Type B pancreatic cell (in vitro differentiated cells): ENCODE data around the gene SLC29A3. TPM values are rescaled to one million over a fixed set of nuclear protein-coding genes. Genes with fewer than 3 reads are reported as not detected.

Experiments
- DNase-seq: peaks from one replicate; pipeline ENCODE4 v3.0.0; 2021; ENCODE audit warnings: mixed read lengths; ENCODE audit not compliant: unreplicated experiment; ENCODE audit errors: extremely low spot score
- H3K27ac Mint-ChIP-seq: 2 replicates; pipeline ENCODE4 v1.8.0; 2021; ENCODE audit warnings: mild to moderate bottlenecking, mixed read lengths
- H3K27me3 Mint-ChIP-seq: 2 replicates; pipeline ENCODE4 v1.8.0; 2021; ENCODE audit warnings: mixed read lengths
- H3K36me3 Mint-ChIP-seq: 2 replicates; pipeline ENCODE4 v1.8.0; 2021; ENCODE audit warnings: mixed read lengths
- H3K4me1 Mint-ChIP-seq: one replicate; pipeline ENCODE4 v1.8.0; 2021; ENCODE audit warnings: mixed read lengths; ENCODE audit not compliant: unreplicated experiment
- H3K4me3 Mint-ChIP-seq: 2 replicates; pipeline ENCODE4 v1.8.0; 2021; ENCODE audit warnings: mild to moderate bottlenecking, mixed read lengths
- H3K9me3 Mint-ChIP-seq: 2 replicates; pipeline ENCODE4 v1.8.0; 2021; ENCODE audit warnings: mixed read lengths
- total RNA-seq: library from RNA; stranded (reverse); gene quantifications from 2 replicates; pipeline ENCODE4 v1.2.1, GENCODE V29; 2021; ENCODE audit warnings: low replicate concordance
- TF ChIP-seq, protein P1 (sequence below): fragments of 200-600 bp; sonication (generic); conservative IDR thresholded peaks from 2 replicates; pipeline ENCODE4 v1.5.0; 2021; ENCODE audit warnings: antibody characterized with exemption, mild to moderate bottlenecking

The SLC29A3 gene
- total RNA-seq, 1 donor from 2014 or later = 8.8 TPM

DNA sequence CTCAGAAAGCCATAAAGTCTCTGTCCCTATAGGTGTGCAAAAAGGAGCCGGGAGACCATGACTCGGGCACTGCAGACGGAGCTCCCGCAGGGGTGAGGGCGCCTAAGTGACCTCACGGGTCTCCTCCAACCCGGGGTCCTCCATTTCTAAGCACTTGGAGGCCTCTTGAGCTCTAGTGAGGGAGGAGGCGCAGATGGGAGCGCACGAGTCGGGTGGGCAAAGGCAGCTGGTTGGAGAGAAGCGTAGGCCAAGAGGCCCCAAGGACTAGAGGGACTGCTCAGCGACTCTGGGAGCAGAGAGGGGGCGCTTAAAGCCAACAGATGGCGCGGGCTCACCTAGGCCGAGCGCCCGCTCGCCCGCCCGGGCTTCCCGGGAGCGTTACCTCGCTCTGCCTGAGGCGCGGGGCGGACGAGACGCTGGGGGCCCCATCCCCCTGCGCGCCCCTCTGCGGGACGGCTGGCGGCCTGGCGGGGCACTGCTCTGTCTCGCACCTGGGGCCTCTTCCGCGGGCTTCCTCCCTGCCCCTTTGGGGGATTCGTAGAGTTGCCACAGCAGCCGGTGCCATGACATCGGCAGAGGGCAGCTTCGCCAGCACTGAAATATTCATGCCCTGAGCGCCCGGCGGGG is 77.1 kb downstream of the SLC29A3 start:
- H3K4me3 Mint-ChIP-seq = peak overlapping the region; percentile 77
- TF ChIP-seq, protein P1, sequence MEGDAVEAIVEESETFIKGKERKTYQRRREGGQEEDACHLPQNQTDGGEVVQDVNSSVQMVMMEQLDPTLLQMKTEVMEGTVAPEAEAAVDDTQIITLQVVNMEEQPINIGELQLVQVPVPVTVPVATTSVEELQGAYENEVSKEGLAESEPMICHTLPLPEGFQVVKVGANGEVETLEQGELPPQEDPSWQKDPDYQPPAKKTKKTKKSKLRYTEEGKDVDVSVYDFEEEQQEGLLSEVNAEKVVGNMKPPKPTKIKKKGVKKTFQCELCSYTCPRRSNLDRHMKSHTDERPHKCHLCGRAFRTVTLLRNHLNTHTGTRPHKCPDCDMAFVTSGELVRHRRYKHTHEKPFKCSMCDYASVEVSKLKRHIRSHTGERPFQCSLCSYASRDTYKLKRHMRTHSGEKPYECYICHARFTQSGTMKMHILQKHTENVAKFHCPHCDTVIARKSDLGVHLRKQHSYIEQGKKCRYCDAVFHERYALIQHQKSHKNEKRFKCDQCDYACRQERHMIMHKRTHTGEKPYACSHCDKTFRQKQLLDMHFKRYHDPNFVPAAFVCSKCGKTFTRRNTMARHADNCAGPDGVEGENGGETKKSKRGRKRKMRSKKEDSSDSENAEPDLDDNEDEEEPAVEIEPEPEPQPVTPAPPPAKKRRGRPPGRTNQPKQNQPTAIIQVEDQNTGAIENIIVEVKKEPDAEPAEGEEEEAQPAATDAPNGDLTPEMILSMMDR = peak; percentile 59
- H3K9me3 Mint-ChIP-seq = no peaks in the 10 kb centered on the region
- H3K4me1 Mint-ChIP-seq = peaks cover 4% of the 10 kb centered on the region
- H3K27me3 Mint-ChIP-seq = peaks cover 67% of the 10 kb centered on the region
- peaks cover 5% of the 10 kb centered on the region for H3K36me3 Mint-ChIP-seq
- peak; percentile 73 for DNase-seq
- peak overlapping the region; percentile 54 for H3K27ac Mint-ChIP-seq

DNA sequence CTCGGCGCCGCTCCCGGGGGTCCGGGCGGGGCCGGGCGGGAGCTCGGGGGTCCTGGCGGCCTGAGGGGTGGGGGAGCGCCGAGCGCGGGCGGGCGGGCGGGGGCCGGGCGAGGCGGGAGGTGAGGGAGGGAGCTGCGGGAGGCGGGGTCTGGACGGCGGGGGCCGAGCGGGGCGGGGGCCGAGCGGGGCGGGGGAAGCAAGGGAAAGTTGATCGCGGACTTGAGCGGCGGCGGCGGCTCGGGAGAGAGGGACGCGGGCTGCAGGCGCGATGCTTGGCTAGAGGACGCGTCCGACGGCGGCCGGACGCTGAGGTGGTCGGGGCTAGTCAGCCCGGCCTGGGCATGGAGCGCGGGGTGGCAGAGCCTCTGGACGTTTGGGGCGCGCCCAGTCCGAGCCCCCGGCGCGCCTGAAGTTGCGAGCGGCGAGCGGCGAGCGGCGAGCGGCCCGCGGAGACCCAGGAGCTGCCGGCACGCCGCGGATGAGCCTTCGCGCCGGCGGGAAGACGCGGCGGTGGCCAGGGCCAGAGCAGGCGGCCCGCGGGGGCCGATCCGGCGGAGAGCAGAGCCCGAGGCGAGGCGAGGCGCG is 77.7 kb downstream of the SLC29A3 start, which contains the start of gene CDH23:
TSS of gene CDH23 (plus strand) at position 210 of the 585 bp plus-strand sequence. CDS start 42,912 bp downstream, outside the sequence.
- DNase-seq = no peak
- Mint-ChIP-seq H3K27ac (peak within 1 kb of the TSS; percentile 54), H3K4me3 (peak within 1 kb of the TSS; percentile 77), H3K36me3 (peaks cover 5% of the 10 kb centered on the region), H3K9me3 (no peaks in the 10 kb centered on the region), H3K4me1 (peaks cover 4% of the 10 kb centered on the region), H3K27me3 (peaks cover 67% of the 10 kb centered on the region)
- TF ChIP-seq, protein P1 = no peak

- peaks cover 4% of the 10 kb centered on the region for H3K4me1 Mint-ChIP-seq
- DNase-seq = no peak
- no peaks in the 10 kb centered on the region for H3K9me3 Mint-ChIP-seq
- peaks cover 5% of the 10 kb centered on the region for H3K36me3 Mint-ChIP-seq
- TF ChIP-seq, protein P1 = no peak
- H3K4me3 Mint-ChIP-seq = peak overlapping the region; percentile 73
- no peak overlapping the region for H3K27ac Mint-ChIP-seq
- peaks cover 65% of the 10 kb centered on the region for H3K27me3 Mint-ChIP-seq
Observed at GRCh38 chr10:71397296-71398212, 78.5 kb downstream of the SLC29A3 start.

DNA sequence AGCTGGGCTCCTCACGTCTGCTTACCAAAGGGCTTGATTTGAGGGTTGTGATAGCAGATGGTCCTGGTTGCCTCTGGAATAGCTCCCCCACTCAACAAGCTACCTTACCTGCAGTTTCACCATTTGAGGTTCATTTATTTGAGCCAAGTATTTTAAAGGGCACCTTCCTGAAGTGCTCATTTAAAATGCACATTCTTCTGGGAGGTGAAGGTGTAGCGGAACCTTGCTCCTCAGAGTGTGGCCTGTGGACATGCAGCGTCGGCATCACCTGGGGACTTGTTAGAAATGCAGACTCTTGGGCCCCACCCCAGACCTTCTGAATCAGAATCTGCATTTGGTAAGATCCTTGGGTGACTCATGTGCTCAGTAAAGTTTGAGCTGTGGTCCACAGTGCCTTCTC is 79.9 kb downstream of the SLC29A3 start:
- no peaks in the 10 kb centered on the region for H3K9me3 Mint-ChIP-seq
- H3K27me3 Mint-ChIP-seq = peaks cover 57% of the 10 kb centered on the region
- no peak overlapping the region for H3K4me3 Mint-ChIP-seq
- H3K4me1 Mint-ChIP-seq = peaks cover 4% of the 10 kb centered on the region
- no peak overlapping the region for H3K27ac Mint-ChIP-seq
- H3K36me3 Mint-ChIP-seq = peaks cover 5% of the 10 kb centered on the region
- TF ChIP-seq, protein P1 = no peak
- DNase-seq = no peak

DNA sequence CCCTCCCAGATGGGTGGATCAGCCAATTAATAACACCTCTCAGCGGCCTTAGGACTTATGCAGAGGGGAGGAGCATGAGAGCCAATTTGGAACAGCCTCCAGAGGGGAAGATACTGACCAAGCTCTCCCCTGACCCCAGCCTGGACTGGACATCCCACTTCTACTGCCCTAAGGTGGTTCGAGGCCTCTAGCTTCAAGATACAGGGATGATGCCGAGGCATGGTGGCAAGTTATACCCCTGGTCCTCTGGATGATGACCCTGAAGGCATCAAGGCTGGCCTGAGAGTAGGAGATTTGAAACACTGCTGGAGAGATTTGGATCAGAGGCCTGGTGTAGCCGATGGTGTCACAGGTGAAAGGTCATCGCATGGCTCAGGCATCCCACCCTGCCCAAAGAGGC is 80.9 kb downstream of the SLC29A3 start:
- no peak overlapping the region for H3K27ac Mint-ChIP-seq
- peaks cover 5% of the 10 kb centered on the region for H3K36me3 Mint-ChIP-seq
- H3K4me1 Mint-ChIP-seq = peaks cover 13% of the 10 kb centered on the region
- H3K27me3 Mint-ChIP-seq = peaks cover 60% of the 10 kb centered on the region
- no peak overlapping the region for H3K4me3 Mint-ChIP-seq
- no peaks in the 10 kb centered on the region for H3K9me3 Mint-ChIP-seq
- TF ChIP-seq, protein P1 = no peak
- DNase-seq = no peak
